ENCODE data around the gene CAPZB.

DNA sequence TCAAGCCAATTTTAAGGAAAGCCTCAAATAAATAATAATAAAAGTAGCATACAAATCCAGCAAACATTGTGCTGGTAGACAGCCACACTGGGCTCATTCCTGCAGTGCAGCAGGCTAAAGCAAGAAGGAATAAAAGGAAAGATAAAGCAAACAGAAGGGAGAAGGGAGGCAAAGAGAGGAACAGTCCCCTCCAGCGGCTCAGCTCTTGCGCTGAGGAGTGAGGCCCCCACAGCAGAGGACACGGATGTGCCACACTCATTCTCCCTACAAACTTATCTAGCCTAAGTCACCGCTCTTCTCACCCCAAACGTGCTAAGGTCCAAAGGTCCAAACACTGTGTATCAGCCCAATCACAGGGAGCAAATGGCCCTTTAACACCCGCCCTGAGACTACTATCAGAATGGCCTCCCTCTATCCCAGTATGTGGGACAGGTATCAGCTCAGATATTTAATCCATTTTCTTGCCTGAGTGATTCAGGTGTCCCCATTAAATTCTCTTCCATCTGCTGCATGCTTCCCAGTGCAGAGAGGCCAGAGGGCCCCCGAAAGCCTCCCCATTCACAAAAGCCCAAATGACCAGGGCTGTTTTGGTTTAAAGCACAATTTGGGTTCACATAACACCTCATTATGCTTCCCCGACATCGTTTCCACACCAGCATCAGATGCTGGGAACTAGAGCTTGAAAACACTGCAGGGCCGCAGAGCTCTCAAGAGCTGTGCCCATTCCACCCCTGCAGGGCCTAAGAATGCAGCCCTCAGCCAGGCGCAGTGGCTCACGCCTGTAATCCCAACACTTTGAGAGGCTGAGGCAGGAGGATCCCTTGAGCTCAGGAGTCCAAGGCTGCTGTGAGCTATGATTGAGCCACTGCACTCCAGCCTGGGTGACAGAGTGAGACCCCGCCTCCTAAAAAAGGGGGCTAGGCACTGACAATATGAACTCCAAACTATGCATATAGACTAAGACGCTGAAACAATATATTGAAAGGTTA lies 17.8 kb downstream of the CAPZB start:
- TF ChIP-seq EZH2 (IDR thresholded peaks at IDR 0.05; ENCODE audit: insufficient read depth, poor library complexity, severe bottlenecking): no peak
- no peak for TF ChIP-seq EZH2phosphoT487 (IDR thresholded peaks at IDR 0.05; ENCODE audit: insufficient read depth, low read depth)
